Stimulated activated CD4-positive, alpha-beta T cell treated with anti-CD3 and anti-CD28 coated beads, TNF-alpha, amount 100 ng/mL, for 1 hour (primary cell): ENCODE measurements around the gene PNKP.
"Not testable (repeated sequence)": the region's sequence is repeated elsewhere in the genome, so short reads cannot be mapped to it uniquely, and the experiment has no call there.

Experiments used
- DNase-seq, 3 donors: peaks; one replicate each; pipeline ENCODE4 v3.0.0-alpha.2; 2020; ENCODE audit warnings: low read depth in 3 of 3, low spot score in 1 of 3

PNKP gene

GRCh38 chr19:49824662-49825061 lies 42.7 kb downstream of the PNKP start:
- DNase-seq = no peak

DNA sequence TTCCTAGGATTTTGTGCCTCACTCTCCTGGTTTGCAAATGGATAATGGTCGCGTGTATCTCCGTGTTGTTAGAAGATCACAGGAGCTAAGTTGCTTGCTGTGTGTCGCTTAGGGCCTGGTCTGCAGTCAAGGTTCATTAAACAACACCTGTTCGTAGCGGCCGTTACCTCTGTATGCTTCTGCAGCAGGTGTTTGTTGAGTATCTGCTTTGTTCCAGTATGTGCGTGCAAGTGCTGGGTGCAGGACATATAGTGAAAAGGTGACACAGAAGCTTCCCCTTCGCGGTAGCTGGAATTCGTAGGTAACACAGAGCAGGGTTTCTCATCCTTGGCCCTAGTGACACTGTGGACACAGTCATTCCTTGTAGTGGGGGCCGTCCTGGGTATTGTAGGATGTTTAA lies 43.9 kb downstream of the PNKP start:
- no peak for DNase-seq

DNA sequence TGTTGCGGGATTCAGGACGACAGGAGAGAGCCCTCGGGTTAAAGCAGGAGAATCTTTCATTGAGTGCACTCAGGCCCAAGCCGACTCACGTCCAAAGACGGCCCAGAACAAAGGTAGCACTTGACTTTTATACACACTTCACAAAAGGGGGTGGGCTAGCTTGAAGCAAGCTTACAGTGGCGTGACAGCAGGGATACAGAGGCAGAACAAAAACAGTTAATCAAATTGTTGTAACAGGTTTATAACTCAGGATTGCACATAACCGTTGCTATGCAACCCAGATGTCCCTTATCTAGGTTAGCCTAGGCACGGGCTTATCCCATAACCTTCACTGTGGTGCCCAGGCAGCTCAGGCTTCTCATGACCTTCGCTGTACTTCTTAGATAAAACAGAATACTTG lies 47.3 kb downstream of the PNKP start:
- no peak for DNase-seq

DNA sequence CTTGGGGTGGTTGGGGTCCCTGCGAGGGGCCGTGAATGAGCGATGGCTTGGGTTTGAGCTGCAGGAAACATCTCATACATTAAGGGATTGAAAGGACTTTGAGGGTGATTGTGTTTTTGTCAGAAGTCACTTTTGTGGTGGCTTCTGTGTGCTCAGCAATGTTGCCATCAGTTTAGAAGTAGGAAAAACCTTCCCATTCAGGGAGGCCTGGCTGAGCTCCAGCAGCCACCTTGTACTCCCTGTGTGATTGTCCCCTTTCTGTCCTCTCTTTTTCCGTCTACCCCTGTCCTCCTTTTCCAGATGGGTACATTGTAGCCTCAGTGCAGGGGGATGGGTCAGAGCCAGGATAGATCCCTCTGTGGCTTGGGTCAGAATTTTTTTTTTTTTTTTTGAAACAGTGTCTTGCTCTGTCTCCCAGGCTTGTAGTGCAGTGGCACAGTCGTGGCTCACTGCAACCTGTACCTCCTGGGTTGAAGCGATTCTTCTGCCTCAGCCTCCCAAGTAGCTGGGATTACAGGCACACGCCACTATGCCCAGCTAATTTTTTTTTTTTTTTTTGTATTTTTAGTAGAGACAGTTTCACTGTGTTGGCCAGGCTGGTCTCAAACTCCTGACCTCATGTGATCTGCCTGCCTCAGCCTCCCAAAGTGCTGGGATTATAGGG lies 47.8 kb downstream of the PNKP start:
- DNase-seq = not testable (repeated sequence)

- no peak for DNase-seq
Measured at GRCh38 chr19:49818649-49819370, 48.6 kb downstream of the PNKP start.

GRCh38 chr19:49817964-49818648 lies 49.3 kb downstream of the PNKP start, which contains the start of gene MED25:
Gene MED25, plus strand, starts transcription at chr19:49818289. Its CDS starts 53 bp downstream, at chr19:49818342.
- peak; percentile 65 to 79 (median 73) for DNase-seq

DNA sequence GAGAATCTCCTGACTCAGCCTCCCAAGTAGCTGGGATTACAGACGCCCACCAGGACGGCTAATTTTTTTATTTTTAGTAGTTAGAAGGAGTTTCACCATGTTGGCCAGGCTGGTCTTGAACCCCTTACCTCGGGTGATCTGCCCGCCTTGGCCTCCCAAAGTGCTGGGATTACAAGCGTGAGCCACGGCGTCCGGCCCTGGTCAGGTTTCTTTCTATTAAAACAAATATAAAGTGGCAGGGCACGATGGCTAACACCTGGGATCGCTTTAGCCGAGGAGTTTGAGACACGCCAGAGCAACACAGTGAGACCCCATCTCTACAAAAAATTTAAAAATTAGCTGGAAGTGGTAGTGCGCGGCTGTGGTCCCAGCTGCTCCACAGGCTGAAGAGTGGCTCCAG lies 50.8 kb downstream of the PNKP start:
- DNase-seq = no peak

DNA sequence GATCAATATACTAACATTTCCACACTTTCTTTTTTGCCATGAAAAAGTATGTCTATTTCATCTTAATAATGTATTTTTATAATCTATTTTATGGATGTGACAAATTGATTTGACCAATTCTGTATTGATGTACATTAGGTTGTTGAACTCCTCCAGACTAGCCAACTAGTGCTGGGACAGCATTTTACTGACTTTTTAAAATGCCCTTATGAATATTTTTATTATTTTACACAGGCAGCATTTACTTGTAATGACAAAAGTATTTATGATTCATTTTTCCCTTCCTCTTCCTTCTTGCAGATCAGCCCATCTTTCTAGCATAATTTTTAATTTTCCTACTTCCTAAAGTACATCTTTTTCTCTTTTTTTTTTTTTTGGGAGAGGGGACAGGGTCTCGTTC lies 53.4 kb downstream of the PNKP start:
- no peak for DNase-seq

- DNase-seq = peak; percentile 74 to 84 (median 79)
Measured at GRCh38 chr19:49812997-49813861, 54.1 kb downstream of the PNKP start, which contains the start of gene FUZ. Gene FUZ, minus strand, starts transcription at chr19:49813292. Its CDS starts 186 bp downstream, at chr19:49813106.

- DNase-seq = no peak
Measured at GRCh38 chr19:49812452-49812996, 54.9 kb downstream of the PNKP start.

DNA sequence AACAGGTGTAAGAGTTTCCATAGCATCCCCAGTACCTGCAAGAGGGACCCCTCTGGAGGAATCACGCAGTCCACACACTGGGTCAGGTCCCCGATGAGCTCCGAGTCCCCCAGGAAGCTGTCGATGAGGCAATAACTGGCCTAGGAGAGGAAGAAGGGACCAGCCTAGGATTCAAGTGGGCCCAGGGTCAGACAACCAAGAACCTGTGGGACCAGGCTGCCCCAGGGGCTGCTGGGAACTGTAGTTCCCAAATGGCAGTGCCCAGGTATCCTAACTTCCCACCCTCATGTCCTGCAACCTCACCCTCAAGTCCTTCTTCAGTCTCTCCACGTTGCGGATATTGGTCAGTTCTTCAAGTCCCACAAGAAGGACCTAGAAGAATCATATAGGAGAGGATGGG lies 56.0 kb downstream of the PNKP start:
- DNase-seq = no peak
